H9 (cell line): Measurements from ENCODE around the gene DLD. TPM values are rescaled to one million over a fixed set of nuclear protein-coding genes. Genes with fewer than 3 reads are reported as not detected.
"Not testable (repeated sequence)": the region's sequence is repeated elsewhere in the genome, so short reads cannot be mapped to it uniquely, and the experiment has no call there.

Experiments
- DNase-seq: peaks from one replicate; pipeline ENCODE4 v3.0.0-alpha.2; 2017
- H2AFZ ChIP-seq: one replicate; pipeline ENCODE4 v1.6.1; 2013; ENCODE audit warnings: mild to moderate bottlenecking, low read length, control low read depth, moderate library complexity
- H2AK5ac ChIP-seq: 2 replicates; pipeline ENCODE4 v1.6.1; 2013; ENCODE audit warnings: low read length, control low read depth, mixed read lengths; ENCODE audit not compliant: insufficient read length
- H2BK120ac ChIP-seq: one replicate; pipeline ENCODE4 v1.6.1; 2013; ENCODE audit warnings: low read depth, mild to moderate bottlenecking, low read length, control low read depth, inconsistent platforms; ENCODE audit not compliant: poor library complexity, severe bottlenecking
- H2BK12ac ChIP-seq: 2 replicates; pipeline ENCODE4 v1.6.1; 2013; ENCODE audit warnings: low read length, control low read depth, mixed read lengths, low read depth; ENCODE audit not compliant: insufficient read length
- H2BK15ac ChIP-seq: 2 replicates; pipeline ENCODE4 v1.6.1; 2013; ENCODE audit warnings: low read depth, low read length, control low read depth
- H2BK20ac ChIP-seq: one replicate; pipeline ENCODE4 v1.6.1; 2013; ENCODE audit warnings: low read depth, mild to moderate bottlenecking, low read length, control low read depth, inconsistent platforms; ENCODE audit not compliant: poor library complexity, severe bottlenecking
- H2BK5ac ChIP-seq: 2 replicates; pipeline ENCODE4 v1.6.1; 2013; ENCODE audit warnings: low read length, control low read depth, mixed read lengths; ENCODE audit not compliant: insufficient read length
- H3K14ac ChIP-seq: 2 replicates; pipeline ENCODE4 v1.6.1; 2013; ENCODE audit warnings: low read length, control low read depth; ENCODE audit not compliant: insufficient read depth
- H3K18ac ChIP-seq: 2 replicates; pipeline ENCODE4 v1.6.1; 2013; ENCODE audit warnings: low read depth, mild to moderate bottlenecking, mixed read lengths, low read length, control low read depth; ENCODE audit not compliant: insufficient read length
- H3K23ac ChIP-seq: 2 replicates; pipeline ENCODE4 v1.6.1; 2013; ENCODE audit warnings: low read length, control low read depth, mixed read lengths, low read depth; ENCODE audit not compliant: insufficient read length
- H3K23me2 ChIP-seq: 2 replicates; pipeline ENCODE4 v1.6.1; 2013; ENCODE audit warnings: low read depth, mild to moderate bottlenecking, mixed read lengths, low read length, control low read depth; ENCODE audit not compliant: insufficient read length, poor library complexity, severe bottlenecking
- H3K27ac ChIP-seq: 2 replicates; pipeline ENCODE4 v1.5.1; 2013; ENCODE audit warnings: low read length, control low read depth, mixed read lengths, low read depth; ENCODE audit not compliant: insufficient read length
- H3K27me3 ChIP-seq: 2 replicates; pipeline ENCODE4 v1.6.1; 2013; ENCODE audit warnings: low read length, control low read depth, inconsistent platforms; ENCODE audit not compliant: insufficient read depth
- H3K4ac ChIP-seq: 2 replicates; pipeline ENCODE4 v1.6.1; 2013; ENCODE audit warnings: low read depth, mild to moderate bottlenecking, control low read depth, inconsistent platforms, low read length, moderate library complexity
- H3K4me1 ChIP-seq: 2 replicates; pipeline ENCODE4 v1.6.1; 2013; ENCODE audit warnings: low read length, control low read depth, inconsistent platforms; ENCODE audit not compliant: insufficient read depth
- H3K4me2 ChIP-seq: 2 replicates; pipeline ENCODE4 v1.6.1; 2013; ENCODE audit warnings: low read length, control low read depth, mixed read lengths; ENCODE audit not compliant: insufficient read length, insufficient read depth
- H3K56ac ChIP-seq: 2 replicates; pipeline ENCODE4 v1.6.1; 2013; ENCODE audit warnings: low read depth, mild to moderate bottlenecking, mixed read lengths, low read length, control low read depth; ENCODE audit not compliant: insufficient read length
- H3K79me1 ChIP-seq: 2 replicates; pipeline ENCODE4 v1.6.1; 2013; ENCODE audit warnings: low read depth, mild to moderate bottlenecking, moderate library complexity, low read length, control low read depth, inconsistent platforms; ENCODE audit not compliant: insufficient read depth, poor library complexity, severe bottlenecking
- H3K79me2 ChIP-seq: 2 replicates; pipeline ENCODE4 v1.6.1; 2013; ENCODE audit warnings: low read length, control low read depth, inconsistent platforms; ENCODE audit not compliant: insufficient read depth
- H3K9ac ChIP-seq: 2 replicates; pipeline ENCODE4 v1.6.1; 2013; ENCODE audit warnings: low read length, control low read depth, mixed read lengths; ENCODE audit not compliant: insufficient read length; ENCODE audit errors: extremely low read depth
- H3K9me3 ChIP-seq: one replicate; pipeline ENCODE4 v1.6.1; 2013; ENCODE audit warnings: low read depth, low read length, inconsistent platforms; ENCODE audit not compliant: control insufficient read depth
- H3T11ph ChIP-seq: one replicate; pipeline ENCODE4 v1.6.1; 2013; ENCODE audit warnings: mild to moderate bottlenecking, low read length, control low read depth, inconsistent platforms
- H4K20me1 ChIP-seq: one replicate; pipeline ENCODE4 v1.6.1; 2013; ENCODE audit not compliant: control insufficient read depth, insufficient read length, insufficient read depth
- H4K5ac ChIP-seq: 2 replicates; pipeline ENCODE4 v1.6.1; 2013; ENCODE audit warnings: low read depth, mild to moderate bottlenecking, mixed read lengths, low read length, control low read depth; ENCODE audit not compliant: insufficient read length
- H4K8ac ChIP-seq: replicated peaks from 2 replicates; pipeline ENCODE4 v1.6.1; 2013; ENCODE audit warnings: low read length, control low read depth, mixed read lengths, low read depth; ENCODE audit not compliant: insufficient read length
- H4K91ac ChIP-seq: 2 replicates; pipeline ENCODE4 v1.6.1; 2013; ENCODE audit warnings: low read depth, mild to moderate bottlenecking, moderate library complexity, mixed read lengths, low read length, control low read depth; ENCODE audit not compliant: insufficient read length
- H3K27ac Mint-ChIP-seq, 3 experiments: 2 replicates in 2 of 3; 3 replicates in 1 of 3; pipeline ENCODE4 v1.8.0; 2020 to 2021; ENCODE audit warnings: mixed read lengths in 3 of 3, mild to moderate bottlenecking in 1 of 3, moderate library complexity in 1 of 3
- H3K27me3 Mint-ChIP-seq: 2 replicates; pipeline ENCODE4 v1.8.0; 2021; ENCODE audit warnings: low read depth, mild to moderate bottlenecking, moderate library complexity, mixed read lengths
- H3K36me3 Mint-ChIP-seq, 3 experiments: 2 replicates in 2 of 3; 3 replicates in 1 of 3; pipeline ENCODE4 v1.8.0; 2020 to 2021; ENCODE audit warnings: low read depth in 3 of 3, mixed read lengths in 3 of 3; ENCODE audit not compliant: insufficient read depth in 1 of 3
- H3K4me1 Mint-ChIP-seq, 2 experiments: 2 replicates each; pipeline ENCODE4 v1.8.0; 2020; ENCODE audit warnings: mixed read lengths in 2 of 2
- H3K4me3 Mint-ChIP-seq, 2 experiments: 2 replicates in 1 of 2; 3 replicates in 1 of 2; pipeline ENCODE4 v1.8.0; 2020 to 2021; ENCODE audit warnings: mild to moderate bottlenecking in 2 of 2, mixed read lengths in 2 of 2, moderate library complexity in 1 of 2
- H3K9me3 Mint-ChIP-seq, 2 experiments: 2 replicates in 1 of 2; 3 replicates in 1 of 2; pipeline ENCODE4 v1.8.0; 2020; ENCODE audit warnings: mild to moderate bottlenecking in 2 of 2, mixed read lengths in 2 of 2, moderate library complexity in 1 of 2
- WGBS: extraction: QIAGEN DNeasy Blood & Tissue Kit; methylation state at CpG from one replicate; pipeline ENCODE4 v1.1.7; 2013; ENCODE audit warnings: missing lambda C conversion rate, low lambda C conversion rate, mixed read lengths; ENCODE audit not compliant: insufficient read length; ENCODE audit errors: extremely low coverage; 5-methylcytosine and 5-hydroxymethylcytosine counted together
- total RNA-seq: library from RNA; stranded (reverse); gene quantifications from 2 replicates; pipeline ENCODE4 v1.2.1, GENCODE V29; 2021
- TF ChIP-seq, protein P1 (sequence below): fragments of 200-600 bp; sonication (generic); conservative IDR thresholded peaks from 3 replicates; pipeline ENCODE4 v1.8.0; 2021; ENCODE audit warnings: antibody characterized with exemption, mild to moderate bottlenecking

The DLD gene
- total RNA-seq, 1 experiment from 2014 or later = 93.7 TPM

DNA sequence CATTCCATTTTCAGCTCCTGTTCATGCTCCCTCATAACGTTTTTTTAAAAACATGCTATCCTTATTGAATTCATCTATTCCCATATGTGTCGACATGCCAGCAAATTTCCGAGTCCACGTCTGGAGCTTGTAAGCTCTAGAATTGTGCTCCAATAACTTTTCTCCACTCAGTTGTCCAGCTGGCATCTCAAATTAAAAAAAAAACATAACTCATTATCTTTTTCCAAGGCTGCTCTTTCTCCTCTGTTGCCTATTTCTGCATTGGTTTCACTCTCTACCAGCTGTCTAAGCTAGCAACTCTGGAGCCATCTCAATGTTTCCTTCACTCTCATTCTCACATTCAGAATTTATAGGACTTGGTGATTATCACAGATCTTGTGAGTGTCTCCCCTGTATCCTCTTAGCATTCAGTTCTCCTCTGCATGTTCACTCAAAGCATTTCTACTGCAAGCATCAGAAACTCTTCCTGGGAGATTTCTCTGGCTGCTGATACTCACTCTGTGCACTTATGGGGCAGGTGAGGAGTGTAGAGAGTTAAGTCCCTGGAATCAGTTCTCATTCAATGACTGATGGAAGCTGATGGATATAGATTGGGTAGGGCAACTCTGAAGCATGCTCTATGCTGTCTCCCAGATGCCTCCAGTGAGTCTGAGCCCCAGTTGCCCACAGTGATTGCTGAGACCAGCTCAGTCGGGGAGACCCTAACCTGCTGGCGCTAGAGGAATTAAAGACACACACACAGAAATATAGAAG lies 6.7 kb upstream of the DLD start:
- no CpG with 5 or more reads among the region's 6 CpGs for whole genome bisulfite sequencing
- no peak overlapping the region for H3K4me3 Mint-ChIP-seq
- H3K9ac ChIP-seq = no peak overlapping the region

DNA sequence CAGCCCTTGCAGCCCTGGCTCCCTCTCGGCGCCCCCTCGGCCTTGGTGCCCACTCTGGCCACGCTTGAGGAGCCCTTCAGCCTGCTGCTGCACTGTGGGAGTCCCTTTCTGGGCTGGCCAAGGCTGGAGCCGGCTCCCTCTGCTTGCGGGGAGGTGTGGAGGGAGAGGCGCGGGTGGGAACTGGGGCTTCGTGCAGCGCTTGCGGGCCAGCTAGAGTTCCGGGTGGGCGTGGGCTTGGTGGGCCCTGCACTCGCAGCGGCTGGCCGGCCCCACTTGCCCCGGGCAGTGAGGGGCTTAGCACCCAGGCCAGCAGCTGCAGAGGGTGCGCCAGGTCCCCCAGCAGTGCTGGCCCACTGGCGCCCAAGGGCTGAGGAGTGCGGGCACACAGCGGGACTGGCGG lies 3.2 kb upstream of the DLD start:
- not testable (repeated sequence) for DNase-seq, H3K23me2 ChIP-seq, H2BK12ac ChIP-seq, H2AFZ ChIP-seq, H4K8ac ChIP-seq, H4K5ac ChIP-seq, H4K91ac ChIP-seq, H3K27me3 ChIP-seq, H3K14ac ChIP-seq, H4K20me1 ChIP-seq, H3K27ac ChIP-seq, H3K9me3 ChIP-seq, H3K36me3 Mint-ChIP-seq, H3K18ac ChIP-seq, H3T11ph ChIP-seq, H3K9me3 Mint-ChIP-seq, H3K4me3 Mint-ChIP-seq, H3K79me1 ChIP-seq, H3K4me1 ChIP-seq, H3K4me2 ChIP-seq, H2BK15ac ChIP-seq, H2AK5ac ChIP-seq, H2BK20ac ChIP-seq, H3K79me2 ChIP-seq, H3K27ac Mint-ChIP-seq, H3K9ac ChIP-seq, H3K23ac ChIP-seq, H3K56ac ChIP-seq, H2BK5ac ChIP-seq, H2BK120ac ChIP-seq, H3K4ac ChIP-seq
- peaks cover 12% of the 10 kb centered on the region for H3K27me3 Mint-ChIP-seq
- no CpG with 5 or more reads among the region's 22 CpGs for WGBS
- peaks cover 11 to 13% of the 10 kb centered on the region in 2 experiments for H3K4me1 Mint-ChIP-seq

More for the DNA sequence above, 6.7 kb upstream of the DLD start:
- H2BK120ac ChIP-seq = no peak overlapping the region
- no peak overlapping the region for H2BK12ac ChIP-seq
- no peaks in the 10 kb centered on the region for H3K79me1 ChIP-seq
- H4K20me1 ChIP-seq = no peaks in the 10 kb centered on the region
- no peak overlapping the region for H4K8ac ChIP-seq
- H2BK15ac ChIP-seq = no peak overlapping the region
- no peak overlapping the region for H4K5ac ChIP-seq
- TF ChIP-seq, protein P1, sequence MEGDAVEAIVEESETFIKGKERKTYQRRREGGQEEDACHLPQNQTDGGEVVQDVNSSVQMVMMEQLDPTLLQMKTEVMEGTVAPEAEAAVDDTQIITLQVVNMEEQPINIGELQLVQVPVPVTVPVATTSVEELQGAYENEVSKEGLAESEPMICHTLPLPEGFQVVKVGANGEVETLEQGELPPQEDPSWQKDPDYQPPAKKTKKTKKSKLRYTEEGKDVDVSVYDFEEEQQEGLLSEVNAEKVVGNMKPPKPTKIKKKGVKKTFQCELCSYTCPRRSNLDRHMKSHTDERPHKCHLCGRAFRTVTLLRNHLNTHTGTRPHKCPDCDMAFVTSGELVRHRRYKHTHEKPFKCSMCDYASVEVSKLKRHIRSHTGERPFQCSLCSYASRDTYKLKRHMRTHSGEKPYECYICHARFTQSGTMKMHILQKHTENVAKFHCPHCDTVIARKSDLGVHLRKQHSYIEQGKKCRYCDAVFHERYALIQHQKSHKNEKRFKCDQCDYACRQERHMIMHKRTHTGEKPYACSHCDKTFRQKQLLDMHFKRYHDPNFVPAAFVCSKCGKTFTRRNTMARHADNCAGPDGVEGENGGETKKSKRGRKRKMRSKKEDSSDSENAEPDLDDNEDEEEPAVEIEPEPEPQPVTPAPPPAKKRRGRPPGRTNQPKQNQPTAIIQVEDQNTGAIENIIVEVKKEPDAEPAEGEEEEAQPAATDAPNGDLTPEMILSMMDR = no peak
- H2AK5ac ChIP-seq = no peak overlapping the region
- H3K14ac ChIP-seq = no peak overlapping the region
- no peaks in the 10 kb centered on the region for H3K23me2 ChIP-seq
- H3K4me2 ChIP-seq = no peak overlapping the region
- no peak for DNase-seq
- no peak overlapping the region for H2AFZ ChIP-seq
- no peak overlapping the region for H4K91ac ChIP-seq
- Mint-ChIP-seq H3K36me3 (no peaks in the 10 kb centered on the region), H3K27ac (peak overlapping the region in 1 of 3 experiments; percentile 46; a peak in 1 of 7 replicates), H3K9me3 (peaks cover 0 to 7% of the 10 kb centered on the region in 2 experiments; a peak in 1 of 5 replicates), H3K27me3 (peaks cover 12% of the 10 kb centered on the region), H3K4me1 (peaks cover 0 to 3% of the 10 kb centered on the region in 2 experiments; a peak in 1 of 4 replicates)
- no peak overlapping the region for H3K27ac ChIP-seq
- no peaks in the 10 kb centered on the region for H3K27me3 ChIP-seq
- no peak overlapping the region for H2BK20ac ChIP-seq
- H2BK5ac ChIP-seq = no peak overlapping the region
- H3K4ac ChIP-seq = no peak overlapping the region
- no peaks in the 10 kb centered on the region for H3K9me3 ChIP-seq
- no peak overlapping the region for H3K23ac ChIP-seq
- no peak overlapping the region for H3T11ph ChIP-seq
- H3K4me1 ChIP-seq = no peaks in the 10 kb centered on the region
- no peak overlapping the region for H3K18ac ChIP-seq
- H3K56ac ChIP-seq = no peak overlapping the region
- no peaks in the 10 kb centered on the region for H3K79me2 ChIP-seq
